CD4-positive, alpha-beta T cell treated with Interleukin-4 for 4 hours (primary cell): Measurements from ENCODE around the gene ADAMTS9.

Experiments used
- DNase-seq: peaks from one replicate; pipeline ENCODE4 v3.0.0-alpha.2; 2020

Gene ADAMTS9

DNA sequence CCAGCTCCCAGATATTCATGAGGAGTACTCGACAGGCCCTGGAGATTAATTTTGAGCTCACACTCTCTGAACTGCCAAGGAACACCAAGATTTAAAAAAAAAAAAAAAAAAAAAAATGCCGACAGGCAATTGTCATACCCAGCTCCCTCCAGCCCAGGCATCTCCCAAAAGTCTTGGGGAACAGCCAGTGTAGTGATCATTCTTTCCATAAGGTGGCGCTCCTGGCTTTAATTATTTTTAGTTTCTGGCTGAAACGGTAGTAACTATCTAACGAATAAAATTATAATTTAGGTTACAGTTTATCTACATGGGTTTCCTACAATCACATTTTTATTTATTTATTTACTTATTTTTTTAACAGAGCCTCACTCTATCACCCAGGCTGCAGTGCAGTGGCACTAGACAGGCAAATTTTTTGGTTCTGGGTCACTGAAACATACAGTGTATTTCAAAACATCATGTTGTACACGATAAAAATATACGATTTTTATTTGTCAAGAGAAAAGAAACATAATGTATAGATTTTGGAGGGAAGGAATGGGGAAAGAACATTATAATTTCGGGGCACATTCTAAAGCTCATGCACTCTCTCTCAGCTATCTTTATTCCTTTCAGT, 157.3 kb downstream of the ADAMTS9 start:
- no peak for DNase-seq

DNA sequence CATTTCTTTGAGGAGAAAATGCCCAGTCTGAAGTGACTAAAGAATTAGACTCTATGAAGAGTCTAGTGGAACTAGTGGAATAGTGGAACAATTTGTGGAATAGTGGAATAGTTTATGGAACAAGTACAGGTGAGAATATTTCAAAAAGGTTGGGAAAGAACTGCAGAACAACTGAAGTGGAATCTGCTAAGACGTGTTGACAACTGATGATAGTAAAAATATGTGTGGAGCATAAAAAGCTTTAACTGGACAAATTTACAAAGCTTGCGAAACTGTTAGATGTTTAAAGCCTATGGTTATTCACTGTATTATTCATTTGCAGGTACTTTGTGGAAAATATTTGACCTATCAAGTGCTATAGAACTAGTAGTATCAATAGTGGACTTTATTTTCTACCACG, 164.5 kb downstream of the ADAMTS9 start:
- DNase-seq = no peak

- no peak for DNase-seq
Measured at GRCh38 chr3:64520334-64520733, 167.5 kb downstream of the ADAMTS9 start.

DNA sequence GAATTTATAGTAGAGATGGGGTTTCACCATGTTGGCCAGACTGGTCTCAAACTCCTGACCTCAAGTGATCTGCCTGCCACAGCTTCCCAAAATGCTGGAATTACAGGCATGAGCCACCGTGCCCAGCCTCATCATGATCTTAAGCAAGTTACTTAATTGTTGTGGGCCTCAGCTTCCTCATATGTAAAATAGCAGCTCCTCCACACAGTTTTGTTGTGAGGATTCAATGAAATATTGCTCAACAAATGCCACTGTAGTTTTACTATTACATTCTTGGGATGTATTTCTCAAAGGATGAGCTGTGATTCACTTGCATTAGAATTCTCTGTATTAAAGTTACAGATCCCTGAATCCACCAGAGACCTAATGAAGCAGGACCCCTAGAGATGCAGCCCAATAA, 168.8 kb downstream of the ADAMTS9 start:
- DNase-seq = no peak

- DNase-seq = no peak
Measured at GRCh38 chr3:64518496-64518895, 169.3 kb downstream of the ADAMTS9 start.

- no peak for DNase-seq
Measured at GRCh38 chr3:64514889-64515288, 172.9 kb downstream of the ADAMTS9 start.

DNA sequence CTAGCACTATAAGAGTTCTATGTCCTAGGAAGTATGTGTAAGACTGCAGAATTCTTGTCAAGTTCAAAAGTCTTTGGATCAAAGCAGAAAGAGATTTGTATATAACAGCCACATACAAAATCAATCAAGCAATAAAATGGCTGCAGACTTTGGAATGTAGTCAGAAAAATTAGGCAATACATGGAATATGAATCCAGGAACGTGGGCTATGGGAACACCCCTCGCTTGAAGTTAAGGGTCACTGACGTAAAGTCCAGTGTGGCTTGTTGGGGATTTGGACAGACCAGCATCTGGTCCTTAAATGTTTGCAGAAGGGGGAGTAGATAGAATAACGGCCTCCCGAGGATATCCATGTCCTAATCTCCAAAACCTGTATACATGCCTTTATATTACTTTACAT, 178.6 kb downstream of the ADAMTS9 start:
- no peak for DNase-seq

- DNase-seq = no peak
Measured at GRCh38 chr3:64508140-64508539, 179.7 kb downstream of the ADAMTS9 start.

DNA sequence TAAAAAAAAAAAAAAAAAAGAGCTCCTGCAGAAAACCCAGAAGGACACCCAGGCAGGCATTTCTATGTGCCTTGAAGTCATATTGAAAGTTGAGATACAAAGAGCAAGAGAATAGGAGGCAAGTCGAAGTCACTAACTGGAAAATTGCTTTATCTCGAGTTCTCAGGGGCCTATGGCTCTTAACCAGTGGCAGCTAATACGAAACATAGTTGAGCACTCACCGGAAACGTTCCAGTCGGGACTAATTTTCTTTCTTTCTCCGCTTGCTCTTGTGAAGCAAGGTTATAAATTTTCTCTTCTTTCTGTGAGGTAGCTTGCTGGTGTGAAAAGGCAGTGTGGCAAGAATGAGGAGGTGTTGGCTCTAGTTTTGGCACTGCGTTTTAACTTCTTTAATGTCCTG, 181.5 kb downstream of the ADAMTS9 start:
- DNase-seq = no peak

DNA sequence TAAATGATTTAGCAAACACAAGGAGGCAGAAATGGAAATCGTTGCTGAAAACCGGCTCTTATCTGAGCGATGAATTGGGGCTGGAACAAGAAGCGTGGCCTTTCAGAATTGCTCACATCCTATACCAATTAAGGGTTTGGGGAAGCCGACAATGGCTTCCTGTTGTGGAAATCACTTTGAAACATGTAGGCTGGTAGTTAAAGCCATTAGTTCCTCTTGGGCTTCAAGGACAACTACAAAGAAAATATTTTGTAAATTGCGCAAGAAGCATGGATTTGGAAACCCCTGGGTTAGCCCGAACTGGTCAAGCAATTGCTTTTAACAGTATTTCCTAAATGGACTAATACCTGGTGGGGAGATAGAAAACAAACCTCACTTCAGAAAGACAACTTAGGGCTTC, 182.4 kb downstream of the ADAMTS9 start:
- DNase-seq = no peak

- DNase-seq = no peak
Measured at GRCh38 chr3:64502284-64502683, 185.5 kb downstream of the ADAMTS9 start.

DNA sequence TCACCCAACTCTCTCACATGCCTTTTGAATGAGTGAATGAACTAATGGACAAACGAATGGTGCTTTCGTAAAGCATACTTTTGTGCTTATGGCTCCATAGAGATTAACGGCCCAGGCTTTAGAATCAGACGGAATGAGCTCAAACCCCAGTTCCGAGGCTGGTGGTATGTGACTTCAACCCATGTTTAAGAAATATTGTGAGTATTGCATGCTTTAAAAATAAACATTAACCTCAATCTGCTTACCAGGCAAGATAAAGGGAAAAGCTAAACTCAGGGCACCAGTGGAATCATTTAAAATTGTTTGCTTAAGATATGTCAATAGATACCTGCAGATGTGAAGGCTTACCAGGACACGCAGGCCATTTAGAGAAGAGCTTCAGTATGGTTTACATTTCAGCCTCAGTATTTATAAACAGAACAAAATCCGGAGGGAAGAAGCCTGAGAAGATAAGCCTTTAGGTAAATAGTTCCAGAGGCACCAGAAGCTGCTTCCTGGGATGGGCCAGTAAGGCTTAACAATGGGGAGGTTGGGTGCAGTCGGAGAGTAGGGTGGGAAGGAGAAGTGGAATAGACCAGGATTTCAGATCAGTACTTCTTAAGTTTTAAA, 186.4 kb downstream of the ADAMTS9 start:
- DNase-seq = no peak

DNA sequence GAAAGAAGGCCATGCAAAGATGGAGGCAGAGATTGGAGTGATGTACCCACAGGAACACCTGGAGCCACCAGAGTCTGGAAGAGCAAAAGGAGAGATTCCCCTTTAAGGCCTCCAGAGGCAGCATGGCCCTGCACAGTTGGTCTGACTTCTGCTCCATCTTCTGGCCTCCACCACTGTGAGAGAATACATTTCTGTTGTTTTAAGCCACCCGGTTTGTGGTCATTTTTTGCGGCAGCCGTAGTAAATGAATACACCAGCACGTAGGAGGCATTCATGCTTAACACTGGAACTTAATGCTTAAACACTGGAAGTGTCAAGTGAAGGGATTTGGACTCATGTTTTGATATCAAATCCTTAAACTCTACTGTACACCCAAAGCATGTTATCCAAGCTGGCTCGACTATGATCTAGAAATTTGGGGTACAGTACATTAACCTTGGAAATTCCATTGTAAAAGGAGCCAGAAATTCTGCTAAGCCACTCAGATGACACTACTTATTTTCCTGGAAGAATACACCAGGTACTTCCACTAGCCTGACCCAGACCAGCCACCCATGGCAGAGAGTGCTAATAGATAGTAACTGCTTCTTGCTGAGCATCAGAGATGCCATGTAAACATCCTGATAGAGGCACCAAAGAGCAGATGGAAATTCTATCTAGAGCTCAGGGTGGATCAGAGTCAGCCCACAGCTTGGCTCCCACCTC, 190.9 kb downstream of the ADAMTS9 start:
- no peak for DNase-seq

DNA sequence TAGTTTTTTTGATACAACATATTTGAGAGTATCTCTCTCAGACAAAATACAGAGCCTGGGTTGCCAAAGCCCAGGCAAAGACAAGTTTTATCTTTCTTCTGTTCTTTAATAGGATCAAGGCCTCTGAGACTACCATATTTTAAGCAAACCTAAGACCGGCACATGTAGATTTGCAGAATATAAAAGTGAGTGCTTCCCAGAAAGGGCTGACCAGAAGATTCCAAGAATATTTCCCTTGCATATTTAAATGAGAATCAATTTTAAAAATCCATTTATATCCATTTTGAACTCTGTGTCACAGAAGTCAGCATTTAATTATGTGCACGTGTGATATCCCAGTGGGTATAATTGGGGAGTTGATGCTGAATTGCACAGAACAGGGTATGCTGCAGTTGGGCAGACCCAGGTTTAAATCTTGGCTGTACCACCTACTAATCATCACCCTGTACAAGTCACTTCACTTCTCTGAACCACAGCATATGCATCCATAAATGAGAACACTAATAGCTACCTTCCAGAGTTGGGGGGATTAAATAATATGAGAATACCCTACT, 191.9 kb downstream of the ADAMTS9 start:
- no peak for DNase-seq

GRCh38 chr3:64495121-64495780, 192.5 kb downstream of the ADAMTS9 start:
- DNase-seq = no peak

GRCh38 chr3:64494526-64494925, 193.3 kb downstream of the ADAMTS9 start:
- DNase-seq = no peak

DNA sequence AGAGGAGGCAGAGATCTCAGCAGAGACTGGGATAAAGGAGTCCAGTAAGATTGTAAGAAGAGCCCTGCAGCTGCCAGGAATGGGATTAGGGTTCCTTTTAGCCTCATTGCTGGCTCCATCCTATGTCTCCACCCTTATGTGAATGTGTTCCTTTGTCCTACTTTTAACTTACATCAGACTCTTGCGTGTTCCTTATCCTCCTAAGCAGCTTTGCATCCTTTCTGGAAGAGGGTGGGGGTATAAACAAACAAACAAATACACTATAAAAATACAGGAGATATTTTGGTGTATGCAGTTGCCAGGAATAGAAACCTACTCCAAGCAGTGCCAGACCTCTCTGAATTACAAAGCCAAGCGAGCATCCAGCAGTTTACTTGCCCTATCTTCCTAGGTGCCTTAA, 194.7 kb downstream of the ADAMTS9 start:
- DNase-seq = no peak

GRCh38 chr3:64491843-64492242, 196.0 kb downstream of the ADAMTS9 start:
- DNase-seq = no peak

GRCh38 chr3:64490180-64490724, 197.5 kb downstream of the ADAMTS9 start:
- no peak for DNase-seq

- DNase-seq = no peak
Measured at GRCh38 chr3:64489361-64490044, 198.3 kb downstream of the ADAMTS9 start.

DNA sequence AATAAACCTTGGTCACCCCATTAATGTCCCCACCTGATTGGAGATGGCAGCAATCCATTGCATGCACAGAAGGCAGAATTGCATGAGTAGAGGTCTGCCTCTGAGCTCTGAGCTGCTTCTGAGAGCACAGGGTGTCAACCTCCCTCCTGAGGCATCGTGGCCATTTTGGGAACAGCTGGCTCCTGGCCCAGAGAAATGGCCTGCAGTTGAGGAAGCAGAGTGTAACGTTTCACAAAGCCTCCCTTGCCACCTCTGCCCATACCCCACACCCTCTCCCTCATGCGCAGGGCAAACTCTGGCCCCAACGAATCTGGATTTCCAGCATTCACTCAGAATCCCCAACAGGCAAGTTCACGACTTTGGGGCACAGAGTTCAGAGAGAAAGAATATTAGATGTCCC, 198.9 kb downstream of the ADAMTS9 start:
- DNase-seq = no peak

DNA sequence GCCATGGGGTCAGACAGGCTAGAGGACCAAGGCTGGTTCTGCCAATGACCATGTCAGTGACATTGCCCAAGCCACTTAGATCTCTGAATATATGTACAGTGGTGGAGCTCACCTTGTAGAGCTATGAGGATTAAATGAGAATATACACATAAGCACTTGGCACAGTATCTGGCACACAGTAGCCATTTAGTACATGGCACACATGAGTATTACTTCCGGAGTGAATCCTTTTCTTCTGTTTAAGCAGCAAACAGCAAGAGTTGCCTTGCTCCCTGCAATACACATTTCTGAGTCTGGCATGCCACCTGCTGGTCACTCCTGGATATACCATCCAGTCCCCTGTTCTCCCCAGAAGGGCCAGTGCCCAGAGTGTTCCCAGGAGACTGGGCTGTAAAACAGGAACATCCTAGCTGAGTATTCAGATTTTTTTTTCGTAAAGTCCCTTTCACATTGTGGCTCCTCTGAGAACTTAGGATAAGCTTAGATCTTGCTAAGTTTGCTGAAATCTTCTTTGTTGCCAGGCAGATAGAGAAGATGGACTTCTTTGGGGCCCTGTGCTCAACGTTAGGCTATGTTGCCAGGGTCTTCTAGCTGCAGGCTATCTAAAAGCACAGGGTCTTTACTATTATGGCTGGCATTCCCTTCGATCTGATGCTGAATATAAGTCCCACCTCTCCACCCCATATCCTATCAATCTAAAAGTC, 203.4 kb downstream of the ADAMTS9 start:
- DNase-seq = peak; percentile 33
